Transverse colon (tissue), 4 donors: ENCODE measurements around the gene HPCAL1.

Experiments used
- CTCF ChIP-seq, 5 experiments: fragments of 200-600 bp in 3 of 5; fragments of 450-650 bp in 2 of 5; sonication (generic) in 3 of 5; IDR thresholded peaks; 1 replicate in 2 of 5; 2 replicates in 3 of 5; pipeline ENCODE4 v1.5.1; 2016 to 2017; ENCODE audit warnings: antibody characterized with exemption in 5 of 5, inconsistent platforms in 3 of 5, mild to moderate bottlenecking in 2 of 5, moderate library complexity in 1 of 5
- EP300 ChIP-seq: sonication (generic); formaldehyde crosslinking; IDR thresholded peaks from one replicate; pipeline ENCODE4 v1.6.1; 2017; ENCODE audit warnings: antibody characterized with exemption, low read depth
- POLR2A ChIP-seq: fragments of 450-650 bp; IDR thresholded peaks from one replicate; pipeline ENCODE4 v1.6.1; 2016; ENCODE audit warnings: antibody characterized with exemption, mild to moderate bottlenecking, moderate library complexity
- POLR2AphosphoS5 ChIP-seq, 3 donors: sonication (generic); formaldehyde crosslinking; IDR thresholded peaks; one replicate each; pipeline ENCODE4 v1.6.1; 2016; ENCODE audit warnings: antibody characterized with exemption in 3 of 3

GRCh38 chr2:10300997-10301940 lies 1.4 kb upstream of the HPCAL1 start:
- TF ChIP-seq CTCF (IDR thresholded peaks at IDR 0.05), result no peak
- TF ChIP-seq POLR2A, result no peak
- TF ChIP-seq EP300, result no peak
- no peak for TF ChIP-seq POLR2AphosphoS5 (IDR thresholded peaks at IDR 0.05)
